ENCODE data around the gene SLC2A11.

- no peak for TF ChIP-seq CTCF (conservative IDR thresholded peaks at IDR 0.05 in 1 of 2, IDR thresholded peaks at IDR 0.05 in 1 of 2; ENCODE audit: low read depth in 1 of 2, low read length in 2 of 2)
- TF ChIP-seq EZH2 (IDR thresholded peaks at IDR 0.05; ENCODE audit: low read length, missing control alignments), result no peak
These were observed 34.5 kb downstream of the SLC2A11 start for GRCh38 chr22:23892130-23892529.
